ENCODE measurements around the gene GP5.

The GP5 gene

DNA sequence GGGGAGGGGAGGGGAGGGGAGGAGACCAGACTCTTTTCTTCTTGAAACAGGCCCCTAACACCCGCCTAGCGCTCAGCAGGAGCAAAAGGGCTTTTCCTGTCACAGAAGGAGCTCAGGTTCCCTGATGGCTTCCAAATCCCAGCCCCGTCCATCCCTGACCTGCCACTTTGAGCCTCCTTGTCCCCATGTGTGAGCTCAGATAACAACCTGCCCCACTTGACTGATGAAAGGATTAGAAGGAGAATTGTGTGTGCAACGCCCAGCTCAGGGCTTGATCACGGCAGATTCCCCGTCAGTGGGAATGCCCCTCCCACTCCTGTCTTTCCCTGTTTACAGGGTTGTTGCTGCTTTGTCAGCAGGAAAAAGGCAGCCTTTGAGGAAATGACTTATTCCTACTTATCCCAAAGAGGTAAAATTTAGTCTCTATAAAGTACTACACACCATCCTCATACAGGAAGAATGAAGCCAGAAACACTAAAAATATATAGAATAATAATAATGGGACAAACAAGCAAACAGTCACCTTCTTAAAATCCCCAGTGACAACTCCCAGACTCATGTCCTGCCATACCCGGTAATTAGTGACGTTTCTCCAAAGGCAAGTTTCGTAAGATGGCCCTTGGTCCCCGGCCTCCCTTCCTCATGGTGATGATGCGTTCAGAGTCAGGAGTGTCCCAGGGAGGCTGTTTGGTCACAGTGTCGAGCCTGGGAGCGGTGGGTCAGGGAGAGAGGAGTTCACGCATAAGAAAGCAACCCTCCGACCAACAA, 23.4 kb downstream of the GP5 start:
- Histone ChIP-seq H3K4me3 (ENCODE audit: low read depth in 1 of 2, low read length in 2 of 2) (no peak overlapping the region), H3K4me1 (ENCODE audit: control insufficient read depth in 1 of 2, insufficient read depth in 2 of 2, low read length in 2 of 2) (no peaks in the 10 kb centered on the region), H3K36me3 (ENCODE audit: control insufficient read depth in 1 of 2, insufficient read depth in 2 of 2, low read length in 2 of 2) (no peaks in the 10 kb centered on the region)

DNA sequence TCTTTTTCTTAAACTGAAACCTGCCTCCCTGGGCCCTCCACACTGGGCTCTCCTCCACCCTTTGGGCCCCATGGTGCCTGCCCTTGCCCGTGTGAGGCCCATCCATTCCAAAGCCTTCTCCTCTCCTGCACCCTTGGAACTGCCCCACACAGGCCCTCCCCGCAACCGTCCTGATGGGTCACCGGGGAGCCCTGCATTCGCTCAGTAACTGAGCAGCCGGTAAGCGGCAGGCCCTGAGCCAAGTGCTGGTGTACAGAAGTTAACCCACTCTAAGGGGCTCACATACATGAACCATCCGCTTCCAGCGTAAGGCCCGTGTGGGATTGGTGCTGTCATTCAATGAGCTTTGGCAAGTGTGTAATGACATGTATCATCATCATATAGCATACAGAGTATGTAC, 24.1 kb downstream of the GP5 start:
- Histone ChIP-seq H3K4me1 (ENCODE audit: control insufficient read depth in 1 of 2, insufficient read depth in 2 of 2, low read length in 2 of 2) (no peaks in the 10 kb centered on the region), H3K4me3 (ENCODE audit: low read depth in 1 of 2, low read length in 2 of 2) (no peak overlapping the region), H3K9me3 (ENCODE audit: control insufficient read depth in 1 of 2, low read length in 2 of 2) (no peaks in the 10 kb centered on the region), H3K36me3 (ENCODE audit: control insufficient read depth in 1 of 2, insufficient read depth in 2 of 2, low read length in 2 of 2) (no peaks in the 10 kb centered on the region), H3K27ac (ENCODE audit: low read length) (no peak overlapping the region), H3K27me3 (ENCODE audit: low read depth, low read length) (no peaks in the 10 kb centered on the region)

More for the DNA sequence above, 23.4 kb downstream of the GP5 start:
- H3K9me3 ChIP-seq (ENCODE audit: control insufficient read depth in 1 of 2, low read length in 2 of 2): no peaks in the 10 kb centered on the region
- no peaks in the 10 kb centered on the region for H3K27me3 ChIP-seq (ENCODE audit: low read depth, low read length)
- H3K27ac ChIP-seq (ENCODE audit: low read length): no peak overlapping the region

GRCh38 chr3:194373899-194374298, 25.2 kb downstream of the GP5 start:
- Histone ChIP-seq H3K4me3 (ENCODE audit: low read depth in 1 of 2, low read length in 2 of 2) (no peak overlapping the region), H3K27ac (ENCODE audit: low read length) (no peak overlapping the region), H3K9me3 (ENCODE audit: control insufficient read depth in 1 of 2, low read length in 2 of 2) (no peaks in the 10 kb centered on the region), H3K4me1 (ENCODE audit: control insufficient read depth in 1 of 2, insufficient read depth in 2 of 2, low read length in 2 of 2) (no peaks in the 10 kb centered on the region), H3K27me3 (ENCODE audit: low read depth, low read length) (no peaks in the 10 kb centered on the region), H3K36me3 (ENCODE audit: control insufficient read depth in 1 of 2, insufficient read depth in 2 of 2, low read length in 2 of 2) (no peaks in the 10 kb centered on the region)

DNA sequence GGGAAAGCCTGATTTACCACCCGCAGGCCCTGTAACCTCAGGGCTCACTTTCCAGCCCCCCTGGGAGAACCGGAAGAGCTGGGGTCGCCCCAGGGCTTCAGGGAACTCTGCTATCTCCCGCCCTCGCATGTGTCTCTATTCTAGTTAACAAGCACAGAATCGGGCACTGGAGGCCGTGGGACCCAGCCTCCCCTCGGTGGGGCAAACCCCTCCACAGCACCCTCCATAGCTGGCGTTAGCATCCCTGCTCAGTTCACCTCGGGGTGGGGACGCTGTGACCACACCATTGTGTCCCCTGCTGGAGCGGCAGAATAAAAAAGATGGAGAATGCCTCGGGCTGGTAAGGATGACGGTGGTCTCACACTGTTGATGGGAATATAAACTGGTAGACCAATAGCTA, 26.0 kb downstream of the GP5 start:
- H3K36me3 ChIP-seq (ENCODE audit: control insufficient read depth in 1 of 2, insufficient read depth in 2 of 2, low read length in 2 of 2): no peaks in the 10 kb centered on the region
- H3K9me3 ChIP-seq (ENCODE audit: control insufficient read depth in 1 of 2, low read length in 2 of 2): no peaks in the 10 kb centered on the region
- H3K4me3 ChIP-seq (ENCODE audit: low read depth in 1 of 2, low read length in 2 of 2): no peak overlapping the region
- no peaks in the 10 kb centered on the region for H3K4me1 ChIP-seq (ENCODE audit: control insufficient read depth in 1 of 2, insufficient read depth in 2 of 2, low read length in 2 of 2)
- no peak overlapping the region for H3K27ac ChIP-seq (ENCODE audit: low read length)
- H3K27me3 ChIP-seq (ENCODE audit: low read depth, low read length): no peaks in the 10 kb centered on the region

GRCh38 chr3:194370753-194371152, 28.3 kb downstream of the GP5 start:
- Histone ChIP-seq H3K9me3 (ENCODE audit: control insufficient read depth in 1 of 2, low read length in 2 of 2) (no peaks in the 10 kb centered on the region), H3K4me1 (ENCODE audit: control insufficient read depth in 1 of 2, insufficient read depth in 2 of 2, low read length in 2 of 2) (no peaks in the 10 kb centered on the region), H3K36me3 (ENCODE audit: control insufficient read depth in 1 of 2, insufficient read depth in 2 of 2, low read length in 2 of 2) (no peaks in the 10 kb centered on the region), H3K4me3 (ENCODE audit: low read depth in 1 of 2, low read length in 2 of 2) (no peak overlapping the region), H3K27ac (ENCODE audit: low read length) (no peak overlapping the region), H3K27me3 (ENCODE audit: low read depth, low read length) (no peaks in the 10 kb centered on the region)

DNA sequence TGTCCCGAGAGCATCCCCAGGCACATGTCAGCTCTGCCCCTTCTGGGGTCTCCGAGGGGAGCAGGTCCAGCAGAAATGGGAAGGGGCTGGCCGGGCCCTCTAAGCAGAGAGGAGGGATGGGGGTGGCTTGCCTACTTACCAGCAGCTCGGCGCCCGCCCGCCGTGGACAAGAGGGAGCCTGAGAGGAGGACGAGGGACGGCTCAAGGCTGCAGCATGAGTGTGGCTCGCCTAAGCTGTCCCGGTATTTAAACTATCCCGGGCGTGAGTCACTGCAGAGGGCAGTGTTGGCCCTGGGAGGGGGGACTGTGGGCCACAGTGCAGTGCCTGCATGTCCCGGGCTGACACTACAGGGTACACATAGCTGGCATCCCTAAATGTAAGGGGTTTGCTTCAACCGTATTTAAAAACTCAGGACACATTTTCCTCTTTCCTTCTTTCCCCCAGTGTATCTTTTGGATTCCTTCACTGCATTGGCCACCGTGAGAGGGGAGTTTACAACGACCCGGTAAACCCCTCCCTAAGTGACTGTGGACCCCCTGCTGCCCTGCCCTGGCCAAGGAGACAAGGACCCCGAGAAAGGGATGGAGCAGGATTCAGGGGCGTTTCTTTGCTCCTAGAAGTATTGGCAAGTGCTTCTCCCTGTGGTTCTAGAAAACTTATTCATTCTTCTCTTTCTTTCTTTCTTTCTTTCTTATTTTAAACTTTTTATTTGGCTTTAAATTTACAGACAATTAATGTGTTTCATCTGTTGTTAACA, 29.4 kb downstream of the GP5 start, which contains the start of gene LRRC15:
Gene LRRC15 (minus strand): TSS at position 222 of the 758 bp plus-strand sequence. CDS start 8,700 bp downstream, outside the sequence.
- Histone ChIP-seq H3K4me1 (ENCODE audit: control insufficient read depth in 1 of 2, insufficient read depth in 2 of 2, low read length in 2 of 2) (peaks cover 0 to 7% of the 10 kb centered on the region in 2 donors), H3K36me3 (ENCODE audit: control insufficient read depth in 1 of 2, insufficient read depth in 2 of 2, low read length in 2 of 2) (no peaks in the 10 kb centered on the region), H3K4me3 (ENCODE audit: low read depth in 1 of 2, low read length in 2 of 2) (no peak within 1 kb of the TSS), H3K27me3 (ENCODE audit: low read depth, low read length) (no peaks in the 10 kb centered on the region), H3K9me3 (ENCODE audit: control insufficient read depth in 1 of 2, low read length in 2 of 2) (no peaks in the 10 kb centered on the region), H3K27ac (ENCODE audit: low read length) (no peak within 1 kb of the TSS)

DNA sequence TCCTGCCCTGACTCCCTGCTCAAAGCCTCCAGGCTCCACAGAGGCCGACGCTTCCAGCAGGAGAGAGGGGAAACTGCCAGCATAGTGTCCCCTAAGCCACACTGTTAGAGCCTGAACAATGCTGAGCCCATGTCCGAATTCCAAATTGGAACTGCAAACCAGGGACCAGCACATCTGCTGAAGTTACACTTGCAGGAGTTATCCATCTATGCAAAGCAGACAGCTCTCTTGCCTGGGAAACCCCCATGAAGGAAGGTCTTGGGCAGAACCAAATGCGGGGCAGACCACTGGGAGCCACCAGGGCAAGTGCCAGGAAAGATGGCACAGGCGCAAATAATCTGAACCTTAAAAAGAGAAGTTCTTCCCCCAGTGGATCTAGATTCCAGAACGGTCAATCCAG, 30.1 kb downstream of the GP5 start:
- Histone ChIP-seq H3K27me3 (ENCODE audit: low read depth, low read length) (no peaks in the 10 kb centered on the region), H3K4me3 (ENCODE audit: low read depth in 1 of 2, low read length in 2 of 2) (no peak overlapping the region), H3K4me1 (ENCODE audit: control insufficient read depth in 1 of 2, insufficient read depth in 2 of 2, low read length in 2 of 2) (peaks cover 0 to 12% of the 10 kb centered on the region in 2 donors)

GRCh38 chr3:194367992-194368841, 30.8 kb downstream of the GP5 start:
- Histone ChIP-seq H3K9me3 (ENCODE audit: control insufficient read depth in 1 of 2, low read length in 2 of 2) (no peaks in the 10 kb centered on the region), H3K27me3 (ENCODE audit: low read depth, low read length) (no peaks in the 10 kb centered on the region), H3K36me3 (ENCODE audit: control insufficient read depth in 1 of 2, insufficient read depth in 2 of 2, low read length in 2 of 2) (no peaks in the 10 kb centered on the region), H3K4me3 (ENCODE audit: low read depth in 1 of 2, low read length in 2 of 2) (no peak overlapping the region), H3K4me1 (ENCODE audit: control insufficient read depth in 1 of 2, insufficient read depth in 2 of 2, low read length in 2 of 2) (peaks cover 0 to 12% of the 10 kb centered on the region in 2 donors), H3K27ac (ENCODE audit: low read length) (no peak overlapping the region)

More for the DNA sequence above, 30.1 kb downstream of the GP5 start:
- Histone ChIP-seq H3K27ac (ENCODE audit: low read length) (no peak overlapping the region), H3K9me3 (ENCODE audit: control insufficient read depth in 1 of 2, low read length in 2 of 2) (no peaks in the 10 kb centered on the region), H3K36me3 (ENCODE audit: control insufficient read depth in 1 of 2, insufficient read depth in 2 of 2, low read length in 2 of 2) (no peaks in the 10 kb centered on the region)

GRCh38 chr3:194365978-194366490, 33.0 kb downstream of the GP5 start:
- no peak overlapping the region for H3K27ac ChIP-seq (ENCODE audit: low read length)
- H3K9me3 ChIP-seq (ENCODE audit: control insufficient read depth in 1 of 2, low read length in 2 of 2): no peaks in the 10 kb centered on the region
- H3K27me3 ChIP-seq (ENCODE audit: low read depth, low read length): no peaks in the 10 kb centered on the region
- H3K4me3 ChIP-seq (ENCODE audit: low read depth in 1 of 2, low read length in 2 of 2): no peak overlapping the region
- peaks cover 0 to 12% of the 10 kb centered on the region in 2 donors for H3K4me1 ChIP-seq (ENCODE audit: control insufficient read depth in 1 of 2, insufficient read depth in 2 of 2, low read length in 2 of 2)
- no peaks in the 10 kb centered on the region for H3K36me3 ChIP-seq (ENCODE audit: control insufficient read depth in 1 of 2, insufficient read depth in 2 of 2, low read length in 2 of 2)

DNA sequence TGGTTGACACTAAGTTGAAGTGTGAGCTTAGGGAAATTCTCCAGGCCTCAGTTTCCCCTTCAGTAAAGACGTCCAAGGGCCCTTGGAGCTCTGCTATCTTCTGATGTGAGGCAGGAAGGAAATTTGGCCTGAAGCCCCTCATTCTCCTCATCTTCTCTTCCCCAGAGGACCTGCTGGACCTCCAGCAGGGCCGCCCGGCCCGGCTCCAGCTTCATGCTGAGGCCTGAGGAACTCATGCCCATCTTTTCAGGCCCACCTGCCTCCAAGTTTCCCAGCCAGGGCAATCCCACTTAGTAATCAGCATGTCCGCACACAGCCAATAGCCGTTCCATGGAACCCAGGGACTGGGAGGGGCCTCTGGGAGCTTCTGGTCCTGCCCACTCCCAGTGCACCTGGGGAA, 33.5 kb downstream of the GP5 start:
- H3K9me3 ChIP-seq (ENCODE audit: control insufficient read depth in 1 of 2, low read length in 2 of 2): no peaks in the 10 kb centered on the region
- H3K4me3 ChIP-seq (ENCODE audit: low read depth in 1 of 2, low read length in 2 of 2): no peak overlapping the region
- peaks cover 0 to 12% of the 10 kb centered on the region in 2 donors for H3K4me1 ChIP-seq (ENCODE audit: control insufficient read depth in 1 of 2, insufficient read depth in 2 of 2, low read length in 2 of 2)
- no peaks in the 10 kb centered on the region for H3K36me3 ChIP-seq (ENCODE audit: control insufficient read depth in 1 of 2, insufficient read depth in 2 of 2, low read length in 2 of 2)
- H3K27ac ChIP-seq (ENCODE audit: low read length): no peak overlapping the region
- H3K27me3 ChIP-seq (ENCODE audit: low read depth, low read length): no peaks in the 10 kb centered on the region

All from muscle layer of duodenum (tissue), 2 donors.